ENCODE measurements around the gene DARS1.
A peak's percentile ranks its signal among the peaks of the same experiment; 100 is the strongest.

The DARS1 gene

DNA sequence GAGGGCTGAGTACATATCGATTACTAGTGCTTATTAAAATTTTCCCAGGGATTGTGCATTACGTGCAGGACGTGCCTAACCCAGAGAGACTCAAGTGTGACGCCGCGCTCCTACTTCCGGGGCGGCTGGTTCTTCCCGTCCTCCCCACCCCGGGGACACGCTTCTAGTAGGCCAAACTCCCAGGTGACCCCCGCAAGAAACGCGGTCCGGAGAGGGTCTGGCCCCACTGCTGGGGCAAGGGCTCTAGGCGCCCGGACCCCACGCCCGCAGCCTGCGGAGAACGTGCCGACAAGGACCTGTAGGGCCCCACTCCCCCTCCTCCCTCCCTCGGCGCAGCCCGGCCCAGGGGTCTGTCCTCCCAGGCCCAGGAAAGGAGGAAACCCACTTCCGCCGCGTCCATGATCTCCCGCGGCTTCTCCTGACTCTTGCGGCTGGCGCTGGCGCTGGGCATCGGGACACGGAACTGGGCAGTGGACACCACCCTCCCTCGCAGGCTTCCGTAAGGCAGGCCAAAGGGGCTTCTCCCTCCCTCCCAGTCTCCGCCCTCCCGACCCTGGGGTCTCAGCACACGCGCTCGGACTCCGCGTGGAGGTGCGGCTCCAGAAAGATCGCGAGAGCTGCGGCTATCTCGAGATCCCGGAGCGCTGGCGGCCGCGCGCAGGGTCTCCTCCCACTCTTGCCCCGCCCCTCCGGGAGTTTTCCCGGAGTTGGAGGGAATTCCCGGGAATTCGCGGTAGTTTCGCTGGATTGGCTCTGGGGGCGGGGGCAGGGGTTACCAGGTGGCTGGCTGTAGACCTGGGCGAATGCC is at the start of gene DARS1:
Gene DARS1, minus strand, starts transcription at position 609 of the 808 bp plus-strand sequence. Its CDS starts 158 bp downstream, at position 451.
- peak; percentile 90 for DNase-seq

GRCh38 chr2:136034629-136035028 is 49.2 kb upstream of the DARS1 start:
- no peak for DNase-seq

DNA sequence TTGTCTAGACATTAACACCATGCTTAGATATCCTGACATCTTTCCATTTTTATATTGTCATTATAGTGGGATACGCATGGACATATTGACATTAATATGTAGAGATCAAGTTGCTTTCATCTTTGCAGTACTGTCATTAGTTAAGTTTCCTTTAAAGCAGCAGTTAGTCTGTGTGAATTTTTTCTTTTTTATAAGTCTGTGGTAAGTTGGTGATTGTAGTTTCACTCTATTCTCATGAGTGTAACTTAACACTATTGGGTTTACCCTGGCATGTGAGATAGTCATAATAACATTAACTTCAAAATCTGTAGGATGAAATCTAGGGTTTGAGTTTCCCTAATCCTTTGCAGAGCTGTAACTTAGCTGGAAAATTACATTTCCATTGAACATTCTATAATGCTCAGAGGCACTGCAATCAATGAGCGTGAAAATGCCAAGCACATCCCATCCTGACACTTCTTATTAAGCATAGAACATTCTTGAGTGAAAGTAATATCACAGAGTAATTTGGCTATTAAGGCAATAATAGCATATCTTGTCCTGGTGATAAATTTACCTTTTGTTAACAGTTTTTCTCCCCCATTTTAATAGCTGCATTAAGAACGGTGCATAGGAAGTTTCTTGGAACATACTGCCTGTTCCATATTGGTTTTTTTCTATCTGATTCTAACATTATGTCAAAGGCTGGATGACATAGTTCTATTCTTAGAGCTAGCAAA is 47.5 kb upstream of the DARS1 start:
- no peak for DNase-seq

GRCh38 chr2:136032192-136032591 is 46.8 kb upstream of the DARS1 start:
- no peak for DNase-seq

DNA sequence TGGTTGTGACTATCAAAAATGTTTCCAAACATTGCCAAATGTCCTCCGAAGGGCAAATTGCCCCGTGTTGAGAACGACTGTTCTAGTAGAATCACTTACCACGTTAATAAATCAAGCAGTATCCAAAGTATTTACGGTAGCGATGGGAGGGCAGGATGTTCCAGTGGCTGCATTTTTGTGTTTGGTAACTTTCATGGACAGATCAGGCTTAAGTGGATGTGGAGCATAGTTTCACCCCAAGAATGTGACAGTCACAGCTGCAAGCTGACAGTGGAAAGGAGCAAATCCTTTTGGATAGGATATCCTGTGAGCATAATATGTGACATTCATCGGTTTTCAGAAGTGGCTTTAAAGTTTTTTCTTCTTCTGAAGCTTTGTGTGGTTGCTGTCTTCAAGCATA is 46.3 kb upstream of the DARS1 start:
- no peak for DNase-seq

GRCh38 chr2:136030406-136030805 is 45.0 kb upstream of the DARS1 start:
- DNase-seq = no peak

DNA sequence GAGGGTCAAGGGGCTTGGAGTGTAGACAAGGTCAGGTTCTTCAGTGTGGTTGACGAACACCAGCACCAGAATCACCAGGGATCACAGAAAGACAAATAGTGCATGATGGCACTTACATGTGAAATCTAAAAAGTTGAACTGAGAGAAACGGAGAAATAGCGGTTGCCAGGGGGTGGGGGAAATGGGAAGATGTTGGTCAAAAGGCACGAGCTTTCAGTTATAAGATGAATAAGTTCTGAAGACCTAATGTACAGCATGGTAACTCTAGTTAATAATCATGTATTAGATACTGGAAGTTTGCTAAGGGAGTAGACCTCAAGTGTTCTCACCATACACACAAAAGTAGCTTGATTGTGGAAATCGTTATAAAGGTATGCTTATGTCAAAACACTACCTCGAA is 43.7 kb upstream of the DARS1 start:
- no peak for DNase-seq

DNA sequence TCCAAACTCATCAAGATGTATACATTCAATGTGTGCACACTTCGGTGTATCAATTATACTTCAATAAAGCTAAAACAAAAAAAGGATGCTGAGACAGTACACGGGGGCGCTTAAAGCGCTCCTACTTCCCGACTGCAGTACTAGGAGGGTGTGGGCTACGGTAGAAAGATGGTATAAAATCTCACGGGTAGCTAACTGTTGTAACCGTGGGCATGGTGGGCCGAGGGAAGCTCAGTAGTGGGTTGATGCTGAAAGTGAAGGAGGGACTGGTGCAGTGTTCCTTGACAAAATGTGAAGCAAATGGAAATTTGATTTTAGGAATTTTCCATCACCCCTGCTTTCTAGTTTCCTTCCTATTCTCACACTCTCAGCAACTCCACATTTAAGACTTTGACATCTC is 42.6 kb upstream of the DARS1 start:
- DNase-seq = no peak

GRCh38 chr2:136027112-136027511 is 41.7 kb upstream of the DARS1 start:
- no peak for DNase-seq

DNA sequence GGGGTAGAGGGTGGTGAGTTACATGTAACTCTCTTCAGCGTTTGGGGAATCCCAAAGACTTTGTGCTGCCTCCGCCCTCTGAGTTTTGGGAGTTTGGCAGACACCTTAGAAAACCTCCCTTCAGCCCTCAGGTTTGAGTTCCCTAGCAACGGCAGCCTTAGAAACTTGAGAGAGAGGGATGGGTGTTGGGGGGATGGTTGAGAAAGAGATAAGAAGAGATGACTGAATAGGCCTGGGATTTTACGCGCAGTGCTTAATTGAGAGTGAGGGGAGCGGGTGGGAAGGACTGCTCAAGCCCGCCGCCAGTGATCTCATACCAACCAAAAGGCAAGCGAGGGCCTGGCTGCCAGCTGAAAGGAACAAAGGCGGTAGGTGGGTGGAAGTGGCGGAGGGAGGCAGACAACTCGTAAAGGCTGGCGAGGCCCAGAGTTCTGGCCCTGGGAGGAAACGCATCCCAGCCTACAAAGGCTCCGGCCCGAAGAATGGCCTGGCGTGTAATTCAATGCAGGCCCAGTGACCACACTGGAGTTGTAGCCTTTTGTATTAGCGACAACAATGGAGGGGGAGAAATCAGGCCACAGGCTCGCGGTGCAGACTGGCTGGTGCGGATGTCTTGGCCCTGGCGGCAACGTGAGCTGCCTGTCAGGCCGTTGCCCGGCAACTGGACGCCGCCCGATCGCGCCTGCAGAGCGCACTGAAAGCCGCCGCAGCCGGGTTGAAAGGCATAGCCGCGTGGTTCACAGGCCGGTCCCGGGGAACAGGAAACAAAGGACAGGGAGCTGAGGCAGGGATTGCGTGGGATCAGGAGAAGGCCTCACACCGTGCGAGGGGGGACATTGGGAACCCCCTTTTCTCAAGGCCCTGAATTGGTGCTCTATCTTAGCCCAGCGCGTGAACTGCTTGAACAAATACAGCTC is 39.9 kb upstream of the DARS1 start:
- peak; percentile 57 for DNase-seq

DNA sequence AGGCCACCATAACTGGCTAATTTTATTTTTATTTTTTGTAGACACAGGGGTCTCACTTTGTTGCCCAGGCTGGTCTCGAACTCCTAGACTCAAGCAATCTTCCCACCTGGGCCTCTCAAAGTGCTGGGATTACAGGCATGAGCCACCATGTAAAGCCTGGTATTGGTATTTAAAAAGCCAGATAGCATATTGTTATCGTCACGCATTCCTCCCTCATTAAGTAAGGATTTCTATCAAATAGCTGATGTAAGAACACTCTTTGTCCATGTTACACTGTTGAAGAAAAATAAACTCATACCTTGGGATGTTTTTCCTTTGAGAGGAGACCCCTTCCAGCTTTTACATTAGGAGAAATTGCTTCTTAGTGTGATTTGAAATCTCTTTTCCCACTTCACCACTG is 39.2 kb upstream of the DARS1 start:
- DNase-seq = no peak

GRCh38 chr2:136024185-136024584 is 38.8 kb upstream of the DARS1 start:
- DNase-seq = no peak

DNA sequence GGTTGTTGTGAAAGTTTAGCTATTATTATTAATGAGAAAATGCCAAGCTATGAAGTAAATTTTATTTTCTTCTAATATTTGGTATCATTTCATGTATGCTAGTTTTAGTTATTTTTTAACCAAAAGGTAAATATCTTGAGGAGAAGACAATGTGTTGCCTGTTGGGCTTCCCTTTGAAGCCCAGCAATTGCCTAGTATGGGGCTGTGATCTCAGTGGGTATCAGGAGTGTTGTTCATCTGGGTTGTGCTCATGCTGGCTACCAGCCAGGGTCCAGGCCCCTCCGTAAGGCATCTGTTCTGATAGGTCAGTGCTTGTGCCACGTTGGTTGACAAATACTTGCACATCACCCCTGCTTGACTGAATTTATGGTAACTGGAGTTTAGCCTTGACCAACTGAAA is 38.0 kb upstream of the DARS1 start:
- DNase-seq = no peak

DNA sequence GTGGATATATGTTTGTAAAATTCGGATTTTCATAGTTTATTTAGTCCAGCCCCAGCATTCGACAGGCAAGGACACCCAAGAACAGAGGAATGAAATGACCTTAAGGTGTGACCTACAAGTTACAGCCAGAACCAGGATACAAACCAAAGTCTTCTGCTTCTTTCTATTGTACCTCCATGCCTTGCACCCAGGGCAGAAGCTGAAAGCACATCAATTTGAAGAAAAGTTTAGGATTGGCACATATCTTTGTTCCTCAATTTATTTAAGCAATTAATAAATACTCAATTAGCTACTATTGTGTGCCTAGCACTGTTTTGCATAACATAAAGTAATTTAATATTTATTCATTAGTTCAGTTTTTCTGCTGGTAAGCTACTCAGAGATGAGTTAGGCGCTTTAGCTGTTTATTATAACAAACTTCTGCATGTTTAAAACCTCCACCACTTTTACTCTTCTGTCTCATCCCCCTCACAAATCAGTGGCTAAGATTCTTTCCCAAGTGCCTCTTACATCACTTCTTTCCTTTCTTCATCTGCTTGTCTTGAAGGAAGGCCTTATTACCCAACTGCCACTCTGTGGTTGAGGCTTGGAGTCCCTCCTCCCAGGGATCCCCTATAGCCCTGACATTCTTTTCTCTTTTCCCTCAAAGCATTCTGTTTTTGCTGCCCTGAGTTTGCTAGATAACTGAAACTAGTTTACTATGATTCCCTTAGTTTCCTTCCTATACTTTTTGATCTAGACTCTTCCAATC is 37.1 kb upstream of the DARS1 start:
- DNase-seq = no peak

DNA sequence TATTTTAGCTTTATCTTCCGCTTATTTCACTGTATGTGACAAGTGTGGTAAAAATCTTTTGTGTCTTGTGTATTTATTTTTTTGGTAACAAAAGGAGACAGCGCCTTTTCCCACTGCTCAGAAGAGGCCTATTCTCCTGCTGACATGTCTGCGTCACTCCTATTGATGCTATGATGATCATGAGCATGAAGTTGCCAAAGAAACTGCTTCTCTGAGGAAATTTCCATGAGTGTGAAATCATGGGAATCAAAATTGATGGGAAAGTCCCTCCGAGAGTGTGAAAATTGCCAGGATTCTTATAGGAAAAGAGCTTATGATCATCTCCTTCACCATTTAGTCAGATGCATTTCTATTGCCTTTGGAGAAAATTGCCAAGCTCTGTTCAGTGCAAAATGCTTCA is 36.5 kb upstream of the DARS1 start:
- DNase-seq = no peak

GRCh38 chr2:136021406-136021805 is 36.0 kb upstream of the DARS1 start:
- no peak for DNase-seq

DNA sequence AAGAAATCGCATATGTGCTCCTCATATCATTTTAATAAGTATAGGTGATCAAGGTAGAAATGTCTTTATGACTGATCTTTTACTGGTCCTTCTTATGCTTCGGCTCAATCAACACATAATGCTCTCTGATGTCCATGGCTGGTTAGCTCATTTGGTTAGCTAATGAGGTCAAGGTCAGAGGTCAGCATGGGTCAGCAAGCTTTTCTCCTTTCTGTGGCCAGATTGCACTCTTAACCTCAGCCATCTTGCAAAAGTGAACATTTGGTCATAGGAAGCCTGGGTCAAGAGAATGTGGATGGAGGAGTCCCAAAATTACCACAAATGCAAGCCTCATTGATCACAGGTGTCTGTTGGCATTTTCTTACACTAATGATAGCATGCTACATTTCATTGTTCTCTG is 35.4 kb upstream of the DARS1 start:
- no peak for DNase-seq

- DNase-seq = no peak
Measured at GRCh38 chr2:136019825-136020224, 34.4 kb upstream of the DARS1 start.

GRCh38 chr2:136019306-136019705 is 33.9 kb upstream of the DARS1 start:
- DNase-seq = no peak

DNA sequence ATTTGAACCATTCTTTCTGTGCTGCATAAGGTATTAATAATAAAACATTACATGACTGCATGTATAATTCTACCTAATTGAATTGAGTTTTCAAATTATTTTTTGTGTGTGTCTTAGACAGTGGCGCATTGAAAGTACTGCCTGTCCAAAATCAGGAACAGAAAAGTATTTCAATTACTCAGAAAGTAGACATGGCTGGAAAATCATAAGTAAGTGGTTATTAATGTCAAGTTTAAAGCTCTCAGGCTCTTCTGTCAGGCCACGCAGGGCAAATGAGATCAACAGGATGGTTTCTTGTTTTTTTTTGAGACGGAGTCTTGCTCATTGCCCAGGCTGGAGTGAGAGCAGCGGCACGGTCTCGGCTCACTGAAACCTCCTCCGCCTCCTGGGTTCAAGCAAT is 32.4 kb upstream of the DARS1 start:
- DNase-seq = no peak

DNA sequence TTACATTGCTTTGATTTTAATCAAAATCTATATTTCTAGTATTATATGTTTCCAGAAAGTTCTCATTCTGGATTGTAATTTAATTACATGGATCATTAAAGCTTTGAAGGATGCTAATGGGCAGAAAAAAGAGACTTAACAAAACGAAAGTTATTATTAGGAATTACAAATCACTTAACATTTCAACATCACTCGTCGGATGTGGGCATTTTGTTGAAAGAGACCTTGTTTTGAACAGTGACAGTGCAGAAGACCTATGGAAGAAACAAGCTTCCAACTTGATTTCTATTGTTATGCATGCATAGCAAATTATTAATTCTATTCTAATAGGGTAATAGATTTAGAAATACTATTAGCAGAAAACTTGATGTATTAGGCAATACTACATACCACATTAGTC is 31.4 kb upstream of the DARS1 start:
- DNase-seq = no peak

DNA sequence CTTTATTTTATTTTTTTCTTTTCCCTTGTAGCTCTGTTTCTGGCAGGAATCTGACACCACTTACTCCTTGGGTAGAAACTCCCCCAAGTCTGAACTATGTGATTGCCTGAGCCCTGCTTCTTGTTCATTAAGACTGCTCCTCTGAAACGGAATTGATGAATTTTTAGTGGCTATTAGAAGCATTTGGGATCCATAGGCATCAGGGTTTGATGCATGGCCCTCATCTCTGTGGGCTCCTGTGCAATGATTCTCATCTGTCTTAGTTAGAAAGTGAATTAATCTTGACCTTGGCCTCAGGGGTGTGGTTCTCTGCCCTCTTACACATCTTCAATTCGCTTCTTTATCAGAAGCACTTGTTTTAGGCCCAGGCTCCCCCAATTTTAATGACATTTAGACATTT is 31.0 kb upstream of the DARS1 start:
- DNase-seq = no peak

- DNase-seq = no peak
Measured at GRCh38 chr2:136015699-136016098, 30.3 kb upstream of the DARS1 start.

Data from NCI-H2107 (cell line).